WERI-Rb-1 (cell line): ENCODE results near the gene DLEC1.

ENCODE experiments used
- DNase-seq: peaks from one replicate; pipeline ENCODE4 v3.0.0-alpha.2; 2020
- H3K27ac ChIP-seq: fragments of 250-450 bp; sonication (Bioruptor Pico); 2 replicates; pipeline ENCODE4 v1.5.1; 2020; ENCODE audit warnings: mild to moderate bottlenecking, moderate library complexity
- H3K27me3 ChIP-seq: fragments of 250-450 bp; sonication (Bioruptor Pico); 2 replicates; pipeline ENCODE4 v1.5.1; 2021; ENCODE audit warnings: mild to moderate bottlenecking, low read depth, moderate library complexity; ENCODE audit not compliant: insufficient read depth, severe bottlenecking
- H3K36me3 ChIP-seq: fragments of 250-450 bp; sonication (Bioruptor Pico); 2 replicates; pipeline ENCODE4 v1.5.1; 2020; ENCODE audit warnings: mild to moderate bottlenecking, moderate library complexity
- H3K4me3 ChIP-seq: 2 replicates; pipeline ENCODE4 v1.5.1; 2011; ENCODE audit warnings: low read depth, mild to moderate bottlenecking, control low read depth, low read length
- H3K9me3 ChIP-seq: fragments of 250-450 bp; sonication (Bioruptor Pico); 2 replicates; pipeline ENCODE4 v1.5.1; 2021; ENCODE audit warnings: mild to moderate bottlenecking, moderate library complexity; ENCODE audit not compliant: severe bottlenecking
- TF ChIP-seq, protein P1 (sequence below): IDR thresholded peaks from 2 replicates; pipeline ENCODE4 v1.5.1; 2011; ENCODE audit warnings: low read depth, mild to moderate bottlenecking, control low read depth, inconsistent platforms, low read length

Gene DLEC1

DNA sequence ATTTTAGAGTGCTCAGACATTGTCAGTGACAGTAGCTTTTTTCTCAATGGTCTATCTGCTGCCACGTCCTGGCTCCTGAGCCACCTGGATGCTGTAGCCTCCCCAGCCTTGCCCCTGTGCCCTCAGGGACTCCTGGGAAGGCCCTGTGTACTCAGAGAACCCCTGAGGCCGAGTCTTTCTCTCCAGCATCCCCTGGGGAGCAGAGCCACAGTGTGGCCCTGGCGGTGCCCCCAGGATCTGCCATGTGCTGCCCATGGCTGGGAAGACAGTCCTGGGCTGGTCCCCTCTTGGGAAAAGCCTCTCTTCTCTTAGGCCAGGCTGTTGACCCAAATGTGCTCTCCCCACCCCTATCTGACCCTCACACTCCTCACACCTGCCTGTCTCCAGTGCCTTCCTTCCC lies 104.5 kb downstream of the DLEC1 start:
- H3K27me3 ChIP-seq, result peaks cover 2% of the 10 kb centered on the region
- H3K4me3 ChIP-seq, result no peak overlapping the region
- no peaks in the 10 kb centered on the region for H3K9me3 ChIP-seq
- H3K27ac ChIP-seq, result no peak overlapping the region
- DNase-seq, result no peak
- no peaks in the 10 kb centered on the region for H3K36me3 ChIP-seq
- TF ChIP-seq, protein P1, sequence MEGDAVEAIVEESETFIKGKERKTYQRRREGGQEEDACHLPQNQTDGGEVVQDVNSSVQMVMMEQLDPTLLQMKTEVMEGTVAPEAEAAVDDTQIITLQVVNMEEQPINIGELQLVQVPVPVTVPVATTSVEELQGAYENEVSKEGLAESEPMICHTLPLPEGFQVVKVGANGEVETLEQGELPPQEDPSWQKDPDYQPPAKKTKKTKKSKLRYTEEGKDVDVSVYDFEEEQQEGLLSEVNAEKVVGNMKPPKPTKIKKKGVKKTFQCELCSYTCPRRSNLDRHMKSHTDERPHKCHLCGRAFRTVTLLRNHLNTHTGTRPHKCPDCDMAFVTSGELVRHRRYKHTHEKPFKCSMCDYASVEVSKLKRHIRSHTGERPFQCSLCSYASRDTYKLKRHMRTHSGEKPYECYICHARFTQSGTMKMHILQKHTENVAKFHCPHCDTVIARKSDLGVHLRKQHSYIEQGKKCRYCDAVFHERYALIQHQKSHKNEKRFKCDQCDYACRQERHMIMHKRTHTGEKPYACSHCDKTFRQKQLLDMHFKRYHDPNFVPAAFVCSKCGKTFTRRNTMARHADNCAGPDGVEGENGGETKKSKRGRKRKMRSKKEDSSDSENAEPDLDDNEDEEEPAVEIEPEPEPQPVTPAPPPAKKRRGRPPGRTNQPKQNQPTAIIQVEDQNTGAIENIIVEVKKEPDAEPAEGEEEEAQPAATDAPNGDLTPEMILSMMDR, result no peak

DNA sequence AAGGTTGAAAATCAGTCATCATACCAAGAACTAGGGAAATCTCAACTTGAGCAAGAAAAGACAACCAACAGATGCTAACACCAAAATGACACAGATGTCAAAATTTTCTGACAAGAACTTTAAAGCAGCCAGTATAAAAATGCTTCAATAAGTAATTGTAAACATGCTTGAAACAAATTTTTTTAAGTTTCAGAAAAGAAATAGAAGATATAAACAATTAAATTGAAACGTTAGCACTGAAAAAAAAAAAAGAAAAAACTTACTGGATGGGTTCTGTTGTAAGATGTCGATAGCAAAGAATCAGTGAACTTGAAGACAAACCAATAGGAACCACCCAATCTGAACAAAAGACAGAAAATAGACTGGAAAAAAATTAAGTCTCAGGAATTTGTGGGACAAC lies 107.5 kb downstream of the DLEC1 start:
- H3K9me3 ChIP-seq, result no peaks in the 10 kb centered on the region
- H3K36me3 ChIP-seq, result no peaks in the 10 kb centered on the region
- TF ChIP-seq, protein P1, result no peak
- no peak overlapping the region for H3K4me3 ChIP-seq
- peaks cover 2% of the 10 kb centered on the region for H3K27me3 ChIP-seq
- H3K27ac ChIP-seq, result no peak overlapping the region
- DNase-seq, result no peak

DNA sequence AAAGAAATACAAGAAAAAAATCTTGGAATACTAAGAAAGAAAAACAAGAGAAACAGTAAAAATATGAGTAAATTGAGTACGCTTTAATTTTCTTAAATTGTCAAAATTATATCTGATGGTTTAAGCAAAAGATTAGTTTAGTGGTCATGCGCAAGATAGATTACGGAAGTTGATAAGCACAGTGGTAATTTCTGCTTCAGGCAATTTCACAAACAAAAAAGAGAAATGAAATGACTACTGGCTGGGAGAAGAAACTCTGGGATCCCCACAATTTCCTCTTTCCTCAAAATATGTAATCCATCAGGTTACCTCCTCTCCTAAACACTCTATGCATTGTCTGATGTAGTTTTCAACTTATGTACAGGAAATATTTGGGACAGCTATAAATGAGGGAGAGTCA lies 108.4 kb downstream of the DLEC1 start:
- TF ChIP-seq, protein P1, result no peak
- Histone ChIP-seq H3K36me3 (no peaks in the 10 kb centered on the region), H3K9me3 (no peaks in the 10 kb centered on the region), H3K27me3 (peaks cover 2% of the 10 kb centered on the region), H3K27ac (no peak overlapping the region), H3K4me3 (no peak overlapping the region)
- DNase-seq, result no peak

DNA sequence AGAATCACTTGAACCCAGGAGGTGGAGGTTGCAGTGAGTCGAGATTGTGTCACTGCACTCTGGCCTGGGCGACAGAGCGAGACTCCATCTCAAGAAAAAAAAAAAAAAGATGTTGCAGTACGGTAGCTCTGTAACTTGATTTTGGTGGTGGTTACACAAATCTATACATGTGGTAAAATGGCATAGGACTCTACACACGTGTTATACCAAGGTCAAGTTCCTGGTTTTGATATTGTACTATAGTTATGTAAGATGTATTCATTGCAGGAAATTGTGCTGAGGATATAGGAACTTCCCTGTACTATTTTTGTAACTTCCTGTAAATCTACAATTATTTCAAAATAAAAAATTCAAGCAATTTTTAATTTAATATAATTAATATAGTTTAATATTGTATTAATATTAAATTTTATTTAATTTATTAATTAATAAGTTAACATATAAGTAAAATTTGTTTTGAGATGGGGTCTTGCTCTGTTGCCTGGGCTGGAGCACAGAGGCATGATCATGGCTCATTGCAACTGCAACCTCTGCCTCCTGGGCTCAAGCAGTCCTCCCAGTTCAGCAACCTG lies 109.4 kb downstream of the DLEC1 start:
- no peak overlapping the region for H3K27ac ChIP-seq
- no peaks in the 10 kb centered on the region for H3K27me3 ChIP-seq
- TF ChIP-seq, protein P1, result no peak
- no peak for DNase-seq
- no peak overlapping the region for H3K4me3 ChIP-seq
- H3K36me3 ChIP-seq, result no peaks in the 10 kb centered on the region
- no peaks in the 10 kb centered on the region for H3K9me3 ChIP-seq

DNA sequence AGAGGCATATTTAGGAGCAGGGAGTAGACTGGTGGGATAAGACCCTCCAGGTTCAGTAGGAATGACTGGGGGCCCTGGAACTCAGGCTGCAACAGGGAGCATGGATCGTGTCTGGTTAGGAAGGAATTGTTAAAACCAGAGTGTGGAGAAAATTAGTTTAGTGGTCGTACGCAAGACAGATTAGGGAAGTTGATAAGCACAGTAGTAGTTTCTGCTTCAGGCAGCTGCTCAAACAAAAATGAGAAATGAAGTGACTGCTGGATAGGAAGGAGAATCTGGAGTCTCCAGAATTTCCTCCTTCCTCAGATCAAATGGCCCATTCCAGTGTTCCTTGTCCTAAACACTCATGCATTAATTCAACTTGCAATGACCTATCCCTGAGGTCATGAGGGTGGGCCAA lies 110.7 kb downstream of the DLEC1 start:
- DNase-seq, result no peak
- Histone ChIP-seq H3K27ac (no peak overlapping the region), H3K36me3 (no peaks in the 10 kb centered on the region), H3K27me3 (no peaks in the 10 kb centered on the region), H3K9me3 (no peaks in the 10 kb centered on the region), H3K4me3 (no peak overlapping the region)
- TF ChIP-seq, protein P1, result no peak

DNA sequence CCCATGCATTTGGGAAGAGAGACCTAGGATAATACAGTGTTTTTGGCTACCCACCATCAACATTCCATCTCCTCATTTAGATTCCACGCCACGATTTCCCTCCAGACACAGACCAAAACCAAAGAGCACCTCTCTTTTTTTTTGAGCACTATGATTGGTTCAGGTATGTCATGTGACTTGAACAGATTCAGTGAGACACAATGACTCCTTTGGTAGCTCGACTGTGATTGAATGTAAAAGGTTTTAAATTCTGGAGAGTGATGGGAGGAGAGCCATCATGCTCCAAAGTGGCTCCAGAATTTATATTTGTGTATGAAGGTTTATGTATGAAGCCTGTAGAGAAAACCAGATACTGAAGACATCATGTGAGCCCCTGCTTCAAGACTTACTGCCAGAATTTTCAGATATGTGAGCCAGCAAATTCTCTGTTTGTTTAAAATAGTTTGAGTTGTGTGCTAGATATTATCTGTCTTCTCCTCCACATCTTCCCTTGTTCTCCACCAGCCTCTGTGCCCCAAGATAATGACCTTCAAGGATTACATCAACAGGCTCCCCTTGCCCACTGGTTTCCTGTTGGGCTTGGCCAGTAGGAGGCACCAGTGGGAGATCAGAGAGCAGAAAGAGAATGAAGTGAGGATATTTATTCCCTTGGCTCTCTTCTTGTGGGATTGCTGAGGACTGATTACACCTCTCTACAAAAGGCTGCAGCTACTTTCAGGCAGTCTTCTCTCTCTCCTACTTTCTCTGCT lies 111.9 kb downstream of the DLEC1 start:
- Histone ChIP-seq H3K4me3 (no peak overlapping the region), H3K27ac (no peak overlapping the region), H3K27me3 (no peaks in the 10 kb centered on the region), H3K9me3 (no peaks in the 10 kb centered on the region), H3K36me3 (no peaks in the 10 kb centered on the region)
- TF ChIP-seq, protein P1, result no peak
- no peak for DNase-seq
